Progenitor cell of endocrine pancreas (in vitro differentiated cells): ENCODE measurements around the gene GP5. TPM values are rescaled to one million over a fixed set of nuclear protein-coding genes. Genes with fewer than 3 reads are reported as not detected.

Source experiments
- DNase-seq: peaks from one replicate; pipeline ENCODE4 v3.0.0; 2021; ENCODE audit warnings: low spot score; ENCODE audit not compliant: unreplicated experiment
- H3K27ac Mint-ChIP-seq: 2 replicates; pipeline ENCODE4 v1.8.0; 2021; ENCODE audit warnings: mild to moderate bottlenecking, moderate library complexity, mixed read lengths
- H3K27me3 Mint-ChIP-seq: 2 replicates; pipeline ENCODE4 v1.8.0; 2021; ENCODE audit warnings: mixed read lengths
- H3K36me3 Mint-ChIP-seq: 2 replicates; pipeline ENCODE4 v1.8.0; 2022; ENCODE audit warnings: mixed read lengths; ENCODE audit not compliant: insufficient read depth
- H3K4me1 Mint-ChIP-seq: 2 replicates; pipeline ENCODE4 v1.8.0; 2021; ENCODE audit warnings: low read depth, mixed read lengths
- H3K4me3 Mint-ChIP-seq: 2 replicates; pipeline ENCODE4 v1.8.0; 2021; ENCODE audit warnings: low read depth, mild to moderate bottlenecking, moderate library complexity, mixed read lengths
- H3K9me3 Mint-ChIP-seq: 2 replicates; pipeline ENCODE4 v1.8.0; 2021; ENCODE audit warnings: low read depth, mixed read lengths
- CTCF ChIP-seq: fragments of 200-600 bp; sonication (generic); IDR thresholded peaks from one replicate; pipeline ENCODE4 v1.5.0; 2021; ENCODE audit warnings: antibody characterized with exemption, mild to moderate bottlenecking; ENCODE audit not compliant: unreplicated experiment
- total RNA-seq: library from RNA; stranded (reverse); gene quantifications from 2 replicates; pipeline ENCODE4 v1.2.1, GENCODE V29; 2021

The GP5 gene
- total RNA-seq, 1 donor from 2014 or later = 0.24 TPM

DNA sequence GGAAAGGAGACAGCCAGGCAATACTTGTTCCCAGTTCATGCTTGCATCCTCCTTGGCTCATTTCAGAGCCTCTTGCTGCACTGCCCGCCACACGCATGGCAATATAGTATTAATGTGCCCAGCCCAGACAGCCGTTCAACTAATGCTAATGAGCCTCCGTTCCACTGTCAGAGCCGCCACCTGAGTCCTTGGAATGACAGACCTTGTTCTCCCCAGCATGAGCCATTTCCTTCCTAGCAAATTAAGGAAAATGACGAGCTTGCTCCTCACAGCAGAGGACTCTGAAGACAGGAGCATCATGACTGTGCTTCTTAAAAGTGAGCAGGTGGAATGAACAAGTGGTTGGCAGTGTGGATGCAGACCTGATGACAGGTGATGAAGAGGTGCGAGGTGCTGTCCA is 18.7 kb downstream of the GP5 start:
- DNase-seq = no peak
- Mint-ChIP-seq H3K4me1 (peaks cover 3% of the 10 kb centered on the region), H3K36me3 (no peaks in the 10 kb centered on the region), H3K27me3 (peaks cover 31% of the 10 kb centered on the region), H3K27ac (no peak overlapping the region), H3K9me3 (no peaks in the 10 kb centered on the region), H3K4me3 (no peak overlapping the region)
- no peak for TF ChIP-seq CTCF

- no peak overlapping the region for H3K4me3 Mint-ChIP-seq
- no peak for DNase-seq
- no peaks in the 10 kb centered on the region for H3K36me3 Mint-ChIP-seq
- H3K4me1 Mint-ChIP-seq = peaks cover 5% of the 10 kb centered on the region
- peaks cover 36% of the 10 kb centered on the region for H3K27me3 Mint-ChIP-seq
- TF ChIP-seq CTCF = no peak
- no peak overlapping the region for H3K27ac Mint-ChIP-seq
- H3K9me3 Mint-ChIP-seq = no peaks in the 10 kb centered on the region
Observed at GRCh38 chr3:194379651-194380050, 19.4 kb downstream of the GP5 start.

- H3K27ac Mint-ChIP-seq = no peak overlapping the region
- no peaks in the 10 kb centered on the region for H3K9me3 Mint-ChIP-seq
- TF ChIP-seq CTCF = no peak
- DNase-seq = no peak
- no peak overlapping the region for H3K4me3 Mint-ChIP-seq
- H3K36me3 Mint-ChIP-seq = no peaks in the 10 kb centered on the region
- H3K27me3 Mint-ChIP-seq = peaks cover 36% of the 10 kb centered on the region
- H3K4me1 Mint-ChIP-seq = peaks cover 5% of the 10 kb centered on the region
Observed at GRCh38 chr3:194379231-194379630, 19.8 kb downstream of the GP5 start.

DNA sequence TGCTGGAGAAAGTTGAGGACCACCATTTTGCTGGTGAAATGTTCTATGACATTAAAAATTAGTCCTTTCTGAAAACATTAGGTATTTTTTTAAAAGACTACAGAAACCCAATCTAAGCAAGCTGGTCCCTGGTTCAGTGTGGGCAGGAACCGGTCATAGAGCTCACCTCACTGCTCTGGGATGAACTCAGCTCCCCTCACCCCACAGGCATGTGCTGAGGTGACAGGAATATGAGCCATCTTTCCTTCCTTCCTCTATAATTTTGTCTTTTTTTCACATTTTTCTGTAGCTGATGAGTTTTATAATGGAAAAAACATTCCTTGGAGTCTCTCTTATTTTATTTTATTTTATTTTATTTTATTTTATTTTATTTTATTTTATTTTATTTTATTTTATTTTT is 21.4 kb downstream of the GP5 start:
- H3K27ac Mint-ChIP-seq = no peak overlapping the region
- TF ChIP-seq CTCF = no peak
- H3K27me3 Mint-ChIP-seq = peaks cover 24% of the 10 kb centered on the region
- DNase-seq = no peak
- peaks cover 3% of the 10 kb centered on the region for H3K4me1 Mint-ChIP-seq
- no peaks in the 10 kb centered on the region for H3K9me3 Mint-ChIP-seq
- no peak overlapping the region for H3K4me3 Mint-ChIP-seq
- no peaks in the 10 kb centered on the region for H3K36me3 Mint-ChIP-seq

GRCh38 chr3:194376241-194376560 is 22.9 kb downstream of the GP5 start:
- no peaks in the 10 kb centered on the region for H3K36me3 Mint-ChIP-seq
- H3K4me1 Mint-ChIP-seq = peaks cover 3% of the 10 kb centered on the region
- no peak for TF ChIP-seq CTCF
- DNase-seq = no peak
- no peaks in the 10 kb centered on the region for H3K9me3 Mint-ChIP-seq
- no peak overlapping the region for H3K4me3 Mint-ChIP-seq
- peaks cover 24% of the 10 kb centered on the region for H3K27me3 Mint-ChIP-seq
- no peak overlapping the region for H3K27ac Mint-ChIP-seq
